Neural progenitor cell (in vitro differentiated cells): Measurements from ENCODE around the gene TCTN1. TPM values are rescaled to one million over a fixed set of nuclear protein-coding genes. Genes with fewer than 3 reads are reported as not detected.

Experiments used
- DNase-seq: peaks from one replicate; pipeline ENCODE4 v3.0.0-alpha.2; 2016; ENCODE audit warnings: low spot score
- H2AFZ ChIP-seq: fragments of 200-600 bp; sonication (generic); replicated peaks from 2 replicates; pipeline ENCODE4 v1.6.1; 2016; ENCODE audit warnings: antibody characterized with exemption
- H3F3A ChIP-seq: fragments of 200-600 bp; sonication (generic); 2 replicates; pipeline ENCODE4 v1.6.1; 2016; ENCODE audit warnings: antibody characterized with exemption, low read depth
- H3K27ac ChIP-seq: fragments of 200-600 bp; sonication (generic); 2 replicates; pipeline ENCODE4 v1.5.1; 2016; ENCODE audit warnings: mild to moderate bottlenecking
- H3K27me3 ChIP-seq: fragments of 200-600 bp; sonication (generic); 2 replicates; pipeline ENCODE4 v1.6.1; 2016; ENCODE audit warnings: mild to moderate bottlenecking, moderate library complexity
- H3K36me3 ChIP-seq: fragments of 200-600 bp; sonication (generic); 2 replicates; pipeline ENCODE4 v1.5.1; 2016
- H3K4me1 ChIP-seq: fragments of 200-600 bp; sonication (generic); 2 replicates; pipeline ENCODE4 v1.6.1; 2016; ENCODE audit warnings: mixed run types
- H3K4me2 ChIP-seq: fragments of 200-600 bp; sonication (generic); 2 replicates; pipeline ENCODE4 v1.6.1; 2016
- H3K4me3 ChIP-seq: fragments of 200-600 bp; sonication (generic); 2 replicates; pipeline ENCODE4 v1.5.1; 2016
- H3K79me2 ChIP-seq: fragments of 200-600 bp; sonication (generic); 2 replicates; pipeline ENCODE4 v1.6.1; 2016; ENCODE audit warnings: low read depth
- H3K9ac ChIP-seq: fragments of 200-600 bp; sonication (generic); 2 replicates; pipeline ENCODE4 v1.6.1; 2016
- H3K9me3 ChIP-seq: fragments of 200-600 bp; sonication (generic); 2 replicates; pipeline ENCODE4 v1.5.1; 2016; ENCODE audit warnings: low read depth
- H4K20me1 ChIP-seq: fragments of 200-600 bp; sonication (generic); 2 replicates; pipeline ENCODE4 v1.6.1; 2016; ENCODE audit warnings: low read depth
- H3K27ac Mint-ChIP-seq: 3 replicates; pipeline ENCODE4 v1.8.0; 2021; ENCODE audit warnings: mixed read lengths
- H3K27me3 Mint-ChIP-seq: 2 replicates; pipeline ENCODE4 v1.8.0; 2022; ENCODE audit warnings: low read depth, mild to moderate bottlenecking, inconsistent platforms, moderate library complexity, mixed read lengths; ENCODE audit not compliant: insufficient read depth
- H3K36me3 Mint-ChIP-seq: 3 replicates; pipeline ENCODE4 v1.8.0; 2021; ENCODE audit warnings: mixed read lengths
- H3K4me1 Mint-ChIP-seq: 3 replicates; pipeline ENCODE4 v1.8.0; 2021; ENCODE audit warnings: mixed read lengths
- H3K4me3 Mint-ChIP-seq: 3 replicates; pipeline ENCODE4 v1.8.0; 2021; ENCODE audit warnings: mild to moderate bottlenecking, moderate library complexity, mixed read lengths
- H3K9me3 Mint-ChIP-seq: 3 replicates; pipeline ENCODE4 v1.8.0; 2020; ENCODE audit warnings: mixed read lengths
- CTCF ChIP-seq: fragments of 200-600 bp; sonication (generic); IDR thresholded peaks from 2 replicates; pipeline ENCODE4 v1.5.1; 2017; ENCODE audit warnings: antibody characterized with exemption, mild to moderate bottlenecking
- EZH2 ChIP-seq: fragments of 200-600 bp; sonication (generic); IDR thresholded peaks from 2 replicates; pipeline ENCODE4 v1.6.1; 2017; ENCODE audit warnings: antibody characterized with exemption, mild to moderate bottlenecking, moderate library complexity
- EZH2phosphoT487 ChIP-seq: fragments of 200-600 bp; sonication (generic); IDR thresholded peaks from 2 replicates; pipeline ENCODE4 v1.6.1; 2017; ENCODE audit warnings: antibody characterized with exemption
- total RNA-seq: library from RNA; depleted of rRNA; stranded (reverse); fragments of >200 nt; gene quantifications from 2 replicates; pipeline ENCODE4 v1.2.3, GENCODE V29; 2015; ENCODE audit warnings: low replicate concordance

Gene TCTN1
- total RNA-seq, 1 donor from 2014 or later = 42.7 TPM

GRCh38 chr12:110669193-110669502 lies 55.2 kb downstream of the TCTN1 start:
- Histone ChIP-seq H3K36me3 (no peaks in the 10 kb centered on the region), H3K4me3 (no peak overlapping the region), H3K9me3 (no peaks in the 10 kb centered on the region), H3K27me3 (no peaks in the 10 kb centered on the region), H3K79me2 (no peaks in the 10 kb centered on the region), H3K4me1 (no peaks in the 10 kb centered on the region), H3K4me2 (no peak overlapping the region), H2AFZ (no peak overlapping the region), H3K27ac (no peak overlapping the region), H4K20me1 (no peaks in the 10 kb centered on the region), H3K9ac (no peak overlapping the region), H3F3A (no peaks in the 10 kb centered on the region)
- TF ChIP-seq EZH2phosphoT487 (no peak), CTCF (no peak), EZH2 (no peak)
- H3K27ac Mint-ChIP-seq = no peak overlapping the region
- H3K27me3 Mint-ChIP-seq = peaks cover 9% of the 10 kb centered on the region
- H3K36me3 Mint-ChIP-seq = peaks cover 10% of the 10 kb centered on the region
- H3K4me1 Mint-ChIP-seq = peaks cover 6% of the 10 kb centered on the region
- no peak for DNase-seq
- peak overlapping the region; percentile 11 for H3K4me3 Mint-ChIP-seq
- H3K9me3 Mint-ChIP-seq = peaks cover 27% of the 10 kb centered on the region

DNA sequence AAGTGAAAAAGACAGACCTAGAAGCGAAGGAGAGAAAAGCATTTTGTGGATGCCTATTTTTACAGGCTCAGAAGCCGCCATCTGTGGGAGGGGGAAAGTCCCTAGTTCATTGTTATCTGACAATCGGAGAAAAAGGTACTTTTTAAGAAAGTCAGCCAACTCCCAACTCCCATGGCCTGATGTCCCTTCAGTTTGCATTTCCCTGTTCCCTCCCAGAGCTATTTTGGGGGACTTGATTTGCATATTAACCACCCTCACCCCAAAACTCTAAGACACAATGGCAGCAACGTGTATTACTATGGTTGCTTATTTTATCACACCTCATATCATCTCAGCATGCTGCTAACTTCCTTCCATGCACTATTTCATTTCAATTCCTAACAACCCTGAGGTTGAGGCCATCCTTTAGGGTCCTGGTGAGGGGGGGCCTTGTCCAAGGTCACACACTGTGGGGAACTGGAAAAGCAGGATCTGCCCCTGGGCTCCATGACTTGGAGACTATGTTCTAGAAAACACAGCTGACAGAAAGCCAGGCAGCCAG lies 56.3 kb downstream of the TCTN1 start:
- Histone ChIP-seq H3K36me3 (no peaks in the 10 kb centered on the region), H2AFZ (no peak overlapping the region), H3K27me3 (no peaks in the 10 kb centered on the region), H3K9me3 (no peaks in the 10 kb centered on the region), H3K9ac (no peak overlapping the region), H3K4me1 (no peaks in the 10 kb centered on the region), H3K27ac (no peak overlapping the region), H3K4me3 (no peak overlapping the region), H3F3A (no peaks in the 10 kb centered on the region), H3K4me2 (no peak overlapping the region), H3K79me2 (no peaks in the 10 kb centered on the region), H4K20me1 (no peaks in the 10 kb centered on the region)
- Mint-ChIP-seq H3K27ac (no peak overlapping the region), H3K4me3 (no peak overlapping the region), H3K36me3 (peaks cover 3% of the 10 kb centered on the region), H3K4me1 (peaks cover 6% of the 10 kb centered on the region), H3K9me3 (peaks cover 21% of the 10 kb centered on the region), H3K27me3 (peaks cover 9% of the 10 kb centered on the region)
- DNase-seq = no peak
- TF ChIP-seq EZH2phosphoT487 = no peak
- no peak for TF ChIP-seq CTCF
- no peak for TF ChIP-seq EZH2

- H3K27me3 ChIP-seq = no peaks in the 10 kb centered on the region
- H3K79me2 ChIP-seq = no peaks in the 10 kb centered on the region
- Mint-ChIP-seq H3K9me3 (peaks cover 4% of the 10 kb centered on the region), H3K4me3 (no peak overlapping the region), H3K4me1 (peaks cover 13% of the 10 kb centered on the region), H3K27ac (no peak overlapping the region), H3K36me3 (no peaks in the 10 kb centered on the region), H3K27me3 (no peaks in the 10 kb centered on the region)
- no peak overlapping the region for H3K27ac ChIP-seq
- no peak for TF ChIP-seq CTCF
- TF ChIP-seq EZH2phosphoT487 = no peak
- no peak for TF ChIP-seq EZH2
- H3K4me2 ChIP-seq = no peak overlapping the region
- H3K4me3 ChIP-seq = no peak overlapping the region
- no peaks in the 10 kb centered on the region for H3K4me1 ChIP-seq
- H3F3A ChIP-seq = no peaks in the 10 kb centered on the region
- no peaks in the 10 kb centered on the region for H3K9me3 ChIP-seq
- no peak overlapping the region for H3K9ac ChIP-seq
- H3K36me3 ChIP-seq = no peaks in the 10 kb centered on the region
- no peaks in the 10 kb centered on the region for H4K20me1 ChIP-seq
- no peak for DNase-seq
- H2AFZ ChIP-seq = no peak overlapping the region
These were observed 62.2 kb downstream of the TCTN1 start for GRCh38 chr12:110676171-110676570.
